GM18870 (cell line): ENCODE data around the gene MAB21L4.

Experiments used
- ATAC-seq: cut with Tn5 transposase; IDR thresholded peaks from one replicate; pipeline ENCODE4 v1.9.1; 2021; ENCODE audit warnings: moderate library complexity; ENCODE audit not compliant: unreplicated experiment

The MAB21L4 gene

DNA sequence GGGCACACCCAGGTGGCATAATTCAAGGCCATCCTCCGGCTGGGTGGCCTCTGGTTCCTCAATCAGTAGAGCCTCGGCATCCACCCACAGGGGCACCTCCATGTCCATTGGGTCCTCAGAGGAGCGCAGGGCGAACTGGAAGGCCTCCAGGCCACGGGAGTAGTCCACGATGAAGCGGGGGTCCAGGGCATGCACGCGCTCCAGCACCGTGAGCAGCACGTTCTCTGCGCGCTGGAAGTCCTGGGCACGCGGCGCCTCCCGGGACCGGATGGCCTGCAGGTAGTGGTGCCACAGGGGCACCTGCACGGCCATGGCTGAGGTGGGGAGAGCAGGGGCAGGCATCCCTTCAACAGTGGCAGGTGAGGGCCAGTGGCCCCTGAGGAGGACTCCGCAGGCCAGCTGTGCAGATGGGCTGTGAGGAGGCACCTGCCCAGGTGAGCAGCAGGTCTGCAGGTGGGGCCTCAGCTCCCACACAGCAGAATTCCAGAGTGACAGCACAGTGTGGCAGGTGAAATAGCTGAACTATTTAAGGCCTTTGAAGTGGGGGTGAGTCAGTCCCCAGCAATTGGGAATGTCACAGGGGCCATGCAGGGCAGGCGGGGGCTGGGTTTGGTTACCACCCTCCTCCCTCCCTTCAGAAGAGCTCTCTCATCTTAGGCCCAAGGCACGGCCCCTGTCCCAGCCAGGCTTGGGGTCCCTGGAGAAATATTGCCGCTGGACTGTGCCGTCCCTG lies at the start of gene MAB21L4:
Gene MAB21L4, minus strand, starts transcription at position 501 of the 733 bp plus-strand sequence. Its CDS starts 159 bp downstream, at position 342.
- no peak for ATAC-seq

- ATAC-seq: no peak
These were observed 40.1 kb upstream of the MAB21L4 start for GRCh38 chr2:240936106-240936505.

- no peak for ATAC-seq
These were observed 39.3 kb upstream of the MAB21L4 start for GRCh38 chr2:240935103-240935876.

GRCh38 chr2:240934701-240935102 lies 38.7 kb upstream of the MAB21L4 start:
- no peak for ATAC-seq

DNA sequence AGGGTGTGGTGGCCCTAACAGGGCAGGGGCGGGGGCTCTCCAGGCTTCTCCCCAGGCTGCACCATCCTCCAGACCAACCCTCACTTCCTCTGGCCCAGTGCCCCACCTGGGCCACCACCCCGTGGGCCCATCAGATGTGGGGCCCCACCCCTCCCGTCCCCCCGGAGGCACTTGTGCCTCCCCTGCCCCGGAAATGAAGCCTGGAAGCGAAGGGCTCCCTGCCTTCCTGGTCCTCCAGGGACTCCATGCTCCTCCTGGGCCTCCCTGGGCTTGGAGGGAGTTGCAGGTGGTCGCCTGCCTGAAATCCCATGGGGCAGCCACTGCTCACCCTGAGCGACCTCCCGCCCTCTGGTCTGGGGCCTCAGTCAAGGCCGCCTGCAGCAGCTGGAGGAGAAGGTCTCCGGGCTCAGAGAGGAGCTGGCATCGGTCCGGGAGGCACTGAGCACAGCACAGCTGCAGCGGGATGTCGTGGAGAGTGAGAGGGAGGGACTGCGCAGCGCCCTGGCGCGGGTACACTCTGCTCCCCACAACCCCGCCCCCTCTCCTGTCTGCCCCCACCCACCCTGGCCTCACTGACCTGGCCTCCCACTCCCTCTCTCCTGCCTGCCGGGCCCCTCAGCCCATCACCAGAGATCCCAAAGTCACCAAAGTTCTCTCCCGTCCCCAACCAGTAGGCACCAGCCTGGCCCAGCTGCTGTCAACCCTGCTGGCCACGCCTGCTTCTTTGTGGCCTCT lies 38.2 kb upstream of the MAB21L4 start:
- ATAC-seq: no peak

- ATAC-seq: no peak
These were observed 37.4 kb upstream of the MAB21L4 start for GRCh38 chr2:240933048-240933965.

DNA sequence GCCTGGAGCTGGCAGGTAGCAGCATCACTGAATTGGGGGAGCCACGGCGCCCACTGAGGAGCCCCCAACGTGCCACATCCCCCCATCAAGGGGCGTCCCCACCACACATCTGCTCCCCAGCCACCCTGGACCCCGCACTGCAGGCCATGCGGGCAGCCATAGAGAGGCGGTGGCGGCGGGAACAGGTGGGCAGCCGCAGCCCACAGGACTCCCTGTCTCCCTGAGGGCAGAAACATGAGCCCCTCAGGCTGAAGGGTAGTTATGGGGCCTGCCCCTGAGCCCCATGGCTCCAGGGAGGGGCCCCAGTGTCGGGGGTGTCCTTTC lies 36.7 kb upstream of the MAB21L4 start:
- ATAC-seq: no peak

- ATAC-seq: no peak
These were observed 36.2 kb upstream of the MAB21L4 start for GRCh38 chr2:240932001-240932723.

DNA sequence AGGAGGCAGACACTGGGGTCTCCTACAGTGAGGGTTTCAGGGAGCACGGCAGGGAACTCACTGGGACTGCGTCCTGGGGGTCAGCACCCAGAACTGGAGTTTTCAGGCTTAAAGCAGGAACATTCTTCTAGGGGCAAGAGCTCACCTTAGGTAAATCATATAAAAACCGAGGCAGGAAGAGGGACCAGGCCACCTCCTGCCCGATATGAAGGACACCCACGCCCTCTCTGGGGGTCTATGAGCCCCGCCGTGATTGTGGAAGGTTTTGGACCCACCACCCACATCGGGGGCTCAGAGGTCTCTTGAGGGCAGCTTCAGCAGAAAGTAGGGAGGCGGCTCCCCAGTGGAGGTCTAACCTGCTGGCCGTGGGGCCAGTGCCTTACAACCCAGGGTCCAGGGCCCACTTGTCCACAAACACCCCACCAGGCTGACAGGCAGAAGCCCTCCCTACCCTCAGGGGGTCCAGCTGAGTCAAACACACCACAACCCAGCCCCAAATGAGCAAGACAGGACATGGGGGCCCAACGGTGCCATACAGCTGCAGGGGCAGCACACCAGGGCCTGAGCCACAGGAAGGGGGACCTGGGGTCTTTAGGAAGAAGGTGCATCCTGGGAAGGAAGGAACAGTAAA lies 35.5 kb upstream of the MAB21L4 start:
- no peak for ATAC-seq

- no peak for ATAC-seq
These were observed 34.8 kb upstream of the MAB21L4 start for GRCh38 chr2:240930631-240931318.

DNA sequence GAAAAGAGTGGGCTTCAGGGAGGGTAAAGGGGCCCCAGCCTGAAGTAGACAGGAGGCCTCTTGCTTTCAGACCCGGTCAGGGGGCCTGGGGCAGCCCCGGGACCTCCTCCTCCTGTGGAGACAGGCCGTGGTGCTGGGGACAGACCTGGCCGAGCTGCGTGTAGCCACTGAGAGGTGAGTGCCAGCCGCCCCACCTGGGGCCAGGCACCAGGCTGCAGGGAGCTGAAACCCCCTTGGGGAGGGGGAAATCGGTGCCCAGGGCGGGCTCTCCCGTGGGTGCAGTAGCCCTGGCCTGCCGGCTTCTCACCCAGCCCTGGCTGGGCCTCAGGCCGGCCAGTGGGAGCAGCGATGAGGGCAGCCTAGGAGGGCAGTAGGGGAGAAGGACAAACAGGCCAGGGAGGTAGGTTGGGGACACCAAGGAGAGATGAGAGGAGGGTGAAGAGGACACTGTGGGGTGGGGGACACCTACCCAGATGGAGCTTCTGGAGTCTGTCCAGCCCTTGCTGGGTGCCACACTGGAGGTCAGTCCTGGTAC lies 34.2 kb upstream of the MAB21L4 start:
- no peak for ATAC-seq

GRCh38 chr2:240929364-240930095 lies 33.6 kb upstream of the MAB21L4 start:
- no peak for ATAC-seq

DNA sequence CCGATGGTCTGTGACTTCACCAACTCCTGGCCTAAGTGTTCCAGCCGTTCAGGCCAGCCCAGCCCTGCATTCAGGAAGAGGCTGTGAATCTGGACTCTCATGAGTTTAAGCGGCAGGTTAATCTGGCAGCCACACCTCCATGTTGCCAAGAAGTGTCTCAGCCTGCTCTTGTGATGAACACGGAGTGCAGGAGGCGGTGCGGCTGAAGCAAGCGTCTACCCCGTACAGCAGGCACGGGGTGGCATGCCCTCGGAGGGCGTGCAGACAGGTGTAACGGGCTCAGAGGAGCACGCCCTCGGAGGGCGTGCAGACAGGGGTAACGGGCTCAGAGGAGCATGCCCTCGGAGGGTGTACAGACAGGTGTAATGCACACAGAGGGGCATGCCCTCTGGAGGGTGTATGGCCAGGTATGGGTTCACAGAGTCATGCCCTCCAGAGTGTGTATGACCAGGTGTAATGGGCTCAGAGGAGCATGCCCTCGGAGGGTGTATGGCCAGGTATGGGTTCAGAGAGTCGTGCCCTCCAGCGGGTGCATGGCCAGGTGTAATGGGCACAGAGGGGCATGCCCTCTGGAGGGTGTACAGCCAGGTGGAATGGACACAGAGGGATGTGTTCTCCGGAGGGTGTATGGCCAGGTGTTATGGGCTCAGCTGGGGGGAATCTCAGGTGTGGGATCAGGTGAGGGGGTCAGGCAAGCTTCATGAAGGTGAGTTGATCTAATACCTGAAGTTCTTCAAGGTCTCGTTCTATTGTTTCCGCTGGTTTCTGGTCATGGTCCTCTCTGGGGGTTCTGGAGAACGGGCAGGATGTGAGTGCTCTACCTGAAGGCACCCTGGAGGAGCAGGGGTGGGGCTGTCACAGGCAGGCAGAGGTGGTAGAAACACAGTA lies 32.8 kb upstream of the MAB21L4 start:
- no peak for ATAC-seq

DNA sequence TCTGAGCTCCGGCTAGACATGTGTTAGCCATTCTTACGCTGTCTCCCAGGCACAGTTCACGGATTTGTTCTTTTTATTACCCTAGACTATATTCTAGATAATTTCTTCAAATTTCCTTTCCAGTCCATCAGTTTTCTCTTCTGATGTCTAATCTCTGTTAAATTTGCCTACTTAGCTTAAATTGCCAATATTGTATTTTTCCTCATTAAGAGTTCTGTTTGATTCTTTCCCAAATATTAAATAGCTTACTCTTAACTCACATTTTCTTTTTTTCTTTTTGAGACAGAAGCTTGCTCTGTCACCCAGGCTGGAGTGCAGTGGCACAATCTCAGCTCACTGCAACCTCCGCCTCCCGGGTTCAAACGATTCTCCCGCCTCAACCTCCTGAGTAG lies 31.4 kb upstream of the MAB21L4 start:
- no peak for ATAC-seq

- ATAC-seq: no peak
These were observed 30.8 kb upstream of the MAB21L4 start for GRCh38 chr2:240926516-240927389.
